ENCODE data around the gene FRS2.
A peak's percentile ranks its signal among the peaks of the same experiment; 100 is the strongest.

FRS2 gene

GRCh38 chr12:69492739-69493138 lies 22.6 kb downstream of the FRS2 start:
- no peak overlapping the region for H3K27ac ChIP-seq (replicated peaks)
- H3K27me3 ChIP-seq (ENCODE audit: insufficient read depth, poor library complexity, severe bottlenecking): no peaks in the 10 kb centered on the region
- TF ChIP-seq CTCF (IDR thresholded peaks at IDR 0.05; ENCODE audit: insufficient read depth, low read length): no peak
- TF ChIP-seq POLR2AphosphoS5 (IDR thresholded peaks at IDR 0.05; ENCODE audit: low read depth): no peak
- TF ChIP-seq SPI1 (IDR thresholded peaks at IDR 0.05; ENCODE audit: borderline replicate concordance, low read depth): no peak
- TF ChIP-seq GABPA (IDR thresholded peaks at IDR 0.05; ENCODE audit: low read depth): no peak
- TF ChIP-seq, protein P1, sequence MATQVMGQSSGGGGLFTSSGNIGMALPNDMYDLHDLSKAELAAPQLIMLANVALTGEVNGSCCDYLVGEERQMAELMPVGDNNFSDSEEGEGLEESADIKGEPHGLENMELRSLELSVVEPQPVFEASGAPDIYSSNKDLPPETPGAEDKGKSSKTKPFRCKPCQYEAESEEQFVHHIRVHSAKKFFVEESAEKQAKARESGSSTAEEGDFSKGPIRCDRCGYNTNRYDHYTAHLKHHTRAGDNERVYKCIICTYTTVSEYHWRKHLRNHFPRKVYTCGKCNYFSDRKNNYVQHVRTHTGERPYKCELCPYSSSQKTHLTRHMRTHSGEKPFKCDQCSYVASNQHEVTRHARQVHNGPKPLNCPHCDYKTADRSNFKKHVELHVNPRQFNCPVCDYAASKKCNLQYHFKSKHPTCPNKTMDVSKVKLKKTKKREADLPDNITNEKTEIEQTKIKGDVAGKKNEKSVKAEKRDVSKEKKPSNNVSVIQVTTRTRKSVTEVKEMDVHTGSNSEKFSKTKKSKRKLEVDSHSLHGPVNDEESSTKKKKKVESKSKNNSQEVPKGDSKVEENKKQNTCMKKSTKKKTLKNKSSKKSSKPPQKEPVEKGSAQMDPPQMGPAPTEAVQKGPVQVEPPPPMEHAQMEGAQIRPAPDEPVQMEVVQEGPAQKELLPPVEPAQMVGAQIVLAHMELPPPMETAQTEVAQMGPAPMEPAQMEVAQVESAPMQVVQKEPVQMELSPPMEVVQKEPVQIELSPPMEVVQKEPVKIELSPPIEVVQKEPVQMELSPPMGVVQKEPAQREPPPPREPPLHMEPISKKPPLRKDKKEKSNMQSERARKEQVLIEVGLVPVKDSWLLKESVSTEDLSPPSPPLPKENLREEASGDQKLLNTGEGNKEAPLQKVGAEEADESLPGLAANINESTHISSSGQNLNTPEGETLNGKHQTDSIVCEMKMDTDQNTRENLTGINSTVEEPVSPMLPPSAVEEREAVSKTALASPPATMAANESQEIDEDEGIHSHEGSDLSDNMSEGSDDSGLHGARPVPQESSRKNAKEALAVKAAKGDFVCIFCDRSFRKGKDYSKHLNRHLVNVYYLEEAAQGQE (IDR thresholded peaks at IDR 0.05; ENCODE audit: insufficient replicate concordance, low read depth): no peak
- DNase-seq (ENCODE audit: low read depth in 1 of 2, low spot score in 1 of 2): no peak
- H3K4me3 ChIP-seq (replicated peaks; ENCODE audit: insufficient read depth, low read length): no peak overlapping the region

GRCh38 chr12:69495071-69495470 lies 24.9 kb downstream of the FRS2 start:
- no peak overlapping the region for H3K27ac ChIP-seq (replicated peaks)
- H3K4me3 ChIP-seq (replicated peaks; ENCODE audit: insufficient read depth, low read length): no peak overlapping the region
- TF ChIP-seq CTCF (IDR thresholded peaks at IDR 0.05; ENCODE audit: insufficient read depth, low read length): no peak
- no peaks in the 10 kb centered on the region for H3K27me3 ChIP-seq (ENCODE audit: insufficient read depth, poor library complexity, severe bottlenecking)
- no peak for DNase-seq (ENCODE audit: low read depth in 1 of 2, low spot score in 1 of 2)

- peak in 1 of 2 experiments; percentile 7 for DNase-seq (ENCODE audit: low read depth in 1 of 2, low spot score in 1 of 2)
- TF ChIP-seq CTCF (IDR thresholded peaks at IDR 0.05; ENCODE audit: insufficient read depth, low read length) (no peak), SPI1 (IDR thresholded peaks at IDR 0.05; ENCODE audit: borderline replicate concordance, low read depth) (peak; percentile 68)
- Histone ChIP-seq H3K27me3 (ENCODE audit: insufficient read depth, poor library complexity, severe bottlenecking) (no peaks in the 10 kb centered on the region), H3K27ac (replicated peaks) (peak overlapping the region; percentile 46), H3K4me3 (replicated peaks; ENCODE audit: insufficient read depth, low read length) (no peak overlapping the region)
These were observed 27.3 kb downstream of the FRS2 start for GRCh38 chr12:69497308-69498026.

DNA sequence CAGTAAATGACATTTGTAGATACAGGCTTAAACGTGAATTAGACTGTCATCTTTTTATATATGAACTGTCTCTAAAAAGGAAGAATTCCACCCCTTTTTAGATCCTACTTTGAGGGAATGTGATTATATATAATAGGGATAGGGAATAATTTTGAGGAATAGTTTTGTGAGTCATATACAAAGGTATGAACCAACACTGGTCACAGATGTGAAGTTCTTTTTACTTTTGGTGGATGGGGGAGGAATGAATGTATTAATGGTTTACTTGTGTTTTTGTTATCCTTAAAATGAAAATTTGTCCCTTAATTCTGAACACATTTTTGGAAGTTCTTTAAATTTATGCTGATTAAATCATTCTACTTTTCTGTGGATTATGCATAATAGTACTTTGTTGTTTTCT lies 30.4 kb downstream of the FRS2 start:
- H3K4me3 ChIP-seq (replicated peaks; ENCODE audit: insufficient read depth, low read length): no peak overlapping the region
- TF ChIP-seq, protein P1 (IDR thresholded peaks at IDR 0.05; ENCODE audit: insufficient replicate concordance, low read depth): no peak
- H3K27ac ChIP-seq (replicated peaks): no peak overlapping the region
- no peaks in the 10 kb centered on the region for H3K27me3 ChIP-seq (ENCODE audit: insufficient read depth, poor library complexity, severe bottlenecking)
- DNase-seq (ENCODE audit: low read depth in 1 of 2, low spot score in 1 of 2): no peak
